OCI-LY3 (cell line): Measurements from ENCODE around the gene PHF14.
"Not testable (repeated sequence)": the region's sequence is repeated elsewhere in the genome, so short reads cannot be mapped to it uniquely, and the experiment has no call there.

Experiments used
- H2AFZ ChIP-seq: fragments of 200-600, 300-600 bp; shearing (Covaris generic); 2 replicates; pipeline ENCODE4 v1.6.0; 2014; ENCODE audit warnings: antibody characterized with exemption, low read depth, low read length
- H3K27ac ChIP-seq: fragments of 200-600, 300-600 bp; sonication (generic); 2 replicates; pipeline ENCODE4 v1.5.1; 2014; ENCODE audit warnings: mild to moderate bottlenecking, low read length, moderate library complexity, mixed read lengths
- H3K27me3 ChIP-seq: fragments of 200-600, 300-600 bp; sonication (generic); 2 replicates; pipeline ENCODE4 v1.6.1; 2014; ENCODE audit warnings: low read depth, low read length, mixed read lengths
- H3K36me3 ChIP-seq: fragments of 200-600, 300-600 bp; sonication (generic); replicated peaks from 2 replicates; pipeline ENCODE3; 2014; ENCODE audit warnings: low read depth, low read length, mixed read lengths
- H3K4me1 ChIP-seq: fragments of 300-600, 200-600 bp; sonication (generic); 2 replicates; pipeline ENCODE4 v1.6.1; 2014; ENCODE audit warnings: low read length, mixed read lengths
- H3K4me2 ChIP-seq: fragments of 200-600, 300-600 bp; sonication (generic); 2 replicates; pipeline ENCODE4 v1.6.1; 2014; ENCODE audit warnings: low read length, mixed read lengths
- H3K4me3 ChIP-seq: fragments of 300-600, 200-600 bp; sonication (generic); 2 replicates; pipeline ENCODE4 v1.5.1; 2014; ENCODE audit warnings: antibody characterized with exemption, mild to moderate bottlenecking, low read length, moderate library complexity
- H3K79me2 ChIP-seq: fragments of 300-600, 200-600 bp; shearing (Covaris generic); 2 replicates; pipeline ENCODE4 v1.6.1; 2014; ENCODE audit warnings: mild to moderate bottlenecking, low read length, mixed read lengths
- H3K9ac ChIP-seq: fragments of 300-600, 200-600 bp; shearing (Covaris generic); 2 replicates; pipeline ENCODE4 v1.6.0; 2014; ENCODE audit warnings: mild to moderate bottlenecking, low read length, moderate library complexity
- H3K9me3 ChIP-seq: fragments of 200-600, 300-600 bp; shearing (Covaris generic); 2 replicates; pipeline ENCODE4 v1.6.1; 2014; ENCODE audit warnings: low read length, mixed read lengths; ENCODE audit not compliant: insufficient read depth
- H4K20me1 ChIP-seq: fragments of 200-600, 300-600 bp; sonication (generic); 2 replicates; pipeline ENCODE4 v1.6.1; 2016; ENCODE audit warnings: low read length, mixed read lengths; ENCODE audit not compliant: insufficient read depth
- EZH2phosphoT487 ChIP-seq: fragments of 200-600 bp; shearing (Covaris generic); IDR thresholded peaks from 2 replicates; pipeline ENCODE4 v1.6.1; 2018; ENCODE audit warnings: antibody characterized with exemption, mixed run types, low read depth
- TF ChIP-seq, protein P1 (sequence below): fragments of 200-600, 300-600 bp; sonication (generic); IDR thresholded peaks from 2 replicates; pipeline ENCODE4 v1.5.1; 2014; ENCODE audit warnings: antibody characterized with exemption, low read length, low read depth

The PHF14 gene

DNA sequence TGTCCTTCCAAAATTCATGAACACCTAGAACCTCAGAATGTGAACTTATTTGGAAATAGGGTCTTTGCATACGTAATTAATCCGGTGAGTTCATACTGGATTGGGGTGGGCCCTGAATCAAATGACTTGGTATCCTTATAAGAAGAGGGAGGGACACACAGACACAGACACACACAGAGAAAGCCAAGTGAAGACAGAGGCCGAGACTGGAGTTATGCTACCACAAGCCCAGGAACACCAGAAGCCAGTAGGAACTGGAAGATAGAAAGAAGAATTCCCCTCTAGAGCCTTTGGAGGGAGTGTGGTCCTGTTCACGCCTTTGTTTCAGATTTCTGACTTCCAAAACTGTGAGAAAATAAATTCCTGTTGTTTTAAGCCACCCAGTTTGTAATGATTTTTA, 17.1 kb upstream of the PHF14 start:
- no peaks in the 10 kb centered on the region for H3K4me1 ChIP-seq
- H3K4me2 ChIP-seq: no peak overlapping the region
- no peaks in the 10 kb centered on the region for H3K27me3 ChIP-seq
- no peaks in the 10 kb centered on the region for H4K20me1 ChIP-seq
- no peak overlapping the region for H3K4me3 ChIP-seq
- H3K9ac ChIP-seq: no peak overlapping the region
- no peaks in the 10 kb centered on the region for H3K79me2 ChIP-seq
- no peak overlapping the region for H3K27ac ChIP-seq
- H3K9me3 ChIP-seq: no peaks in the 10 kb centered on the region
- H2AFZ ChIP-seq: no peak overlapping the region
- no peaks in the 10 kb centered on the region for H3K36me3 ChIP-seq
- TF ChIP-seq, protein P1, sequence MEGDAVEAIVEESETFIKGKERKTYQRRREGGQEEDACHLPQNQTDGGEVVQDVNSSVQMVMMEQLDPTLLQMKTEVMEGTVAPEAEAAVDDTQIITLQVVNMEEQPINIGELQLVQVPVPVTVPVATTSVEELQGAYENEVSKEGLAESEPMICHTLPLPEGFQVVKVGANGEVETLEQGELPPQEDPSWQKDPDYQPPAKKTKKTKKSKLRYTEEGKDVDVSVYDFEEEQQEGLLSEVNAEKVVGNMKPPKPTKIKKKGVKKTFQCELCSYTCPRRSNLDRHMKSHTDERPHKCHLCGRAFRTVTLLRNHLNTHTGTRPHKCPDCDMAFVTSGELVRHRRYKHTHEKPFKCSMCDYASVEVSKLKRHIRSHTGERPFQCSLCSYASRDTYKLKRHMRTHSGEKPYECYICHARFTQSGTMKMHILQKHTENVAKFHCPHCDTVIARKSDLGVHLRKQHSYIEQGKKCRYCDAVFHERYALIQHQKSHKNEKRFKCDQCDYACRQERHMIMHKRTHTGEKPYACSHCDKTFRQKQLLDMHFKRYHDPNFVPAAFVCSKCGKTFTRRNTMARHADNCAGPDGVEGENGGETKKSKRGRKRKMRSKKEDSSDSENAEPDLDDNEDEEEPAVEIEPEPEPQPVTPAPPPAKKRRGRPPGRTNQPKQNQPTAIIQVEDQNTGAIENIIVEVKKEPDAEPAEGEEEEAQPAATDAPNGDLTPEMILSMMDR: no peak
- TF ChIP-seq EZH2phosphoT487: no peak

DNA sequence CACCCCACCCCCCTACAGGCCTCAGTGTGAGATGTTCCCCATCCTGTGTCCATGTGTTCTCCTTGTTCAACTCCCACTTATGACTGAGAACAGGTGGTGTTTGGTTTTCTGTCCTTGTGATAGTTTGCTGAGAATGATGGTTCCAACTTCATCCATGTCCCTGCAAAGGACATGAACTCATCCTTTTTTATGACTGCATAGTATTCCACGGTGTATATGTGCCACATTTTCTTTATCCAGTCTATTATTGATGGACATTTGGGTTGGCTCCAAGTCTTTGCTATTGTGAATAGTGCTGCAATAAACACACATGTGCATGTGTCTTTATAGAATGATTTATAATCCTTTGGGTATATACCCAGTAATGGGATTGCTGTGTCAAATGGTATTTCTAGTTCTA, 13.4 kb upstream of the PHF14 start:
- not testable (repeated sequence) for H3K27me3 ChIP-seq, H3K9me3 ChIP-seq, H3K27ac ChIP-seq, H2AFZ ChIP-seq, H3K9ac ChIP-seq, H3K4me3 ChIP-seq, H3K36me3 ChIP-seq, H3K79me2 ChIP-seq, H4K20me1 ChIP-seq, H3K4me1 ChIP-seq, H3K4me2 ChIP-seq

DNA sequence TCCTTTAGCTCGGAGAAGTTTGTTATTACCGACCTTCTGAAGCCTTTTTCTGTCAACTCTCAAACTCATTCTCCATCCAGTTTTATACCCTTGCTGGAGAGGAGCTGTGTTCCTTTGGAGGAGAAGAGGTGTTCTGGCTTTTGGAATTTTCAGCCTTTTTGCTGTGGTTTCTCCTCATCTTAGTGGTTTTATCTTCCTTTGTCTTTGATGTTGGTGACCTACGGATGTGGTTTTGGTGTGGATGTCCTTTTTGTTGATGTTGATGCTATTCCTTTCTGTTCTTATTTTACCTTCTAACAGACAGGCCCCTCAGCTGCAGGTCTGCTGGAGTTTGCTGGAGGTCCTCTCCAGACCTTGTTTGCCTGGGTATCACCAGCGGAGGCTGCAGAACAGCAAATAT, 8.7 kb upstream of the PHF14 start:
- H2AFZ ChIP-seq, H3K27ac ChIP-seq, H4K20me1 ChIP-seq, H3K4me1 ChIP-seq, H3K9me3 ChIP-seq, H3K9ac ChIP-seq, H3K27me3 ChIP-seq, H3K4me3 ChIP-seq, H3K36me3 ChIP-seq, H3K79me2 ChIP-seq, H3K4me2 ChIP-seq: not testable (repeated sequence)

DNA sequence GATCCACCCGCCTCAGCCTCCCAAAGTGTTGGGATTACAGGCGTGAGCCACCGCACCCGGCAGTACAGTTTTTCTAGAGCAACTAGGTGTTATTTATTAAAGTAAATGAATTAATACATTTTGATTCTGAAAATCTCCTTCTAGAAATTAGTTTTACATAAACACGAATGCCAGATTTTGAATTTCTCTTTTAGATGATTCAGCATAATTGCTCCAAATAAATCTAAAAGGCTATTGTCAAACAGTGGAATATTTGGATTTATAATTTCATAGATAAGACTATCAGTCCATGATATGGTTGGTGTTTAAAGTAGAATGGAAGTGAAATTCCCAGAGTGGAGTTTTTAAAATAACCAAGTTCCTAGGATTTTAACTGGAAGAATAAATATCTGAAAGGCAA, 1.5 kb upstream of the PHF14 start:
- Histone ChIP-seq H3K4me1 (peaks cover 33% of the 10 kb centered on the region), H3K27me3 (no peaks in the 10 kb centered on the region), H3K27ac (peak overlapping the region; percentile 97), H3K79me2 (peaks cover 32% of the 10 kb centered on the region), H4K20me1 (peaks cover 7% of the 10 kb centered on the region; the same call in 1 of the 2 replicates), H3K9ac (no peak overlapping the region), H3K36me3 (peaks cover 18% of the 10 kb centered on the region), H3K9me3 (no peaks in the 10 kb centered on the region), H3K4me2 (peak overlapping the region; percentile 75), H3K4me3 (no peak overlapping the region), H2AFZ (no peak overlapping the region; the same call in 1 of the 2 replicates)
- TF ChIP-seq, protein P1: no peak
- no peak for TF ChIP-seq EZH2phosphoT487

DNA sequence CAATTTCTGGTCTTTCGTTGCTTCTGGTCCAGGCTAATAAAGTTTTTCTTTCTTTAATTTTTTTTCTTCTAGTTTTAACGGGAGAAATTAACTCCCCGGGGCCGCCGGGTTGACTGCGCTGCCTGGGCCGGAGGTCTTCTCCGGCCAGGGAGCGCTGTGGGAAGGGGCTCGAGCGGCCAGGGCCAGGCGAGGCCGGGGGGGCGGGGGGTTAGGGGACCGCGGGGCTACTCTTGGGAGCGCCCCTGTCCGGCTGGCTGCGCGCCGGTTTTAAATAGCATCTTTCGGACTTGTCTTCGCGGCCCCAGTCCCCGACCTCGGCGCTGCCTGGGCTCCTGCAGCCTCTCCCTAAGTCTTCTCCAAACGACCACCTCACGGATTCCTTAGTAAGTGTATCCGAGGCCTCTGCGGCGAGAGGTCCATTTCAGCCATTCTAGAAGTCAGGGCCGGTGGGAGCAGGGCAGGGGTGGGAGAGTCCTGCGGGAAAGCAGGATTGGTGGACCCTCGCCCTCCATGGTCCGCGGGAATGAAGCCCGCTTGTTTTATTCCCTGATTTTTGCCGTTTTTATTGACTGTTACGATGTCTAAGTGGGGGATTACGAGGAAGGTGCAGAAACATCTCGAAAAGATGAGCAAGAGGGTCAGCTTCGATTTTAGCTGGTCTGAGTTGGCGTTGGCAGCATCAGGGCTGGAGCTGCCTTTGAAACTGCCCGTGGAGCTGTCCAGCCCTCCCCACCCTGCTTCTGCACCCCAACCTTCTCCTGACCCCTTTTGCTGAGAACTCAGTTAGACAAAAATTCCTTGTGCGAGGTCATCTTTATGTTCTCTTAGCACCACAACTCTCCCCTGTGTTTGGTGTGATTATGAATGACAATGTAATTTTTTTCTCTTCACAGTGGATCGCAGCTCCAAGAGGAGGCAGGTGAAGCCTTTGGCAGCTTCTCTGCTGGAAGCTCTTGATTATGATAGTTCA, 555 bp downstream of the PHF14 start:
- Histone ChIP-seq H3K27ac (peak overlapping the region; percentile 97), H3K9me3 (no peaks in the 10 kb centered on the region), H2AFZ (0 out of 2 replicates have a peak overlapping the region, but pooled peaks have one; percentile 60), H3K79me2 (peaks cover 51% of the 10 kb centered on the region), H3K4me2 (peak overlapping the region; percentile 94), H3K36me3 (peaks cover 29% of the 10 kb centered on the region), H3K4me1 (peaks cover 33% of the 10 kb centered on the region), H3K4me3 (peak overlapping the region; percentile 97), H3K9ac (peak overlapping the region; percentile 100), H3K27me3 (no peaks in the 10 kb centered on the region), H4K20me1 (peaks cover 12% of the 10 kb centered on the region; the same call in 1 of the 2 replicates)
- TF ChIP-seq, protein P1: no peak
- TF ChIP-seq EZH2phosphoT487: no peak
